IPS-NIHi7 (cell line): ENCODE measurements around the gene ABHD15.

Experiments used
- DNase-seq: peaks from one replicate; pipeline ENCODE4 v3.0.0; 2012; ENCODE audit warnings: mixed read lengths; ENCODE audit errors: extremely low spot score

ABHD15 gene

DNA sequence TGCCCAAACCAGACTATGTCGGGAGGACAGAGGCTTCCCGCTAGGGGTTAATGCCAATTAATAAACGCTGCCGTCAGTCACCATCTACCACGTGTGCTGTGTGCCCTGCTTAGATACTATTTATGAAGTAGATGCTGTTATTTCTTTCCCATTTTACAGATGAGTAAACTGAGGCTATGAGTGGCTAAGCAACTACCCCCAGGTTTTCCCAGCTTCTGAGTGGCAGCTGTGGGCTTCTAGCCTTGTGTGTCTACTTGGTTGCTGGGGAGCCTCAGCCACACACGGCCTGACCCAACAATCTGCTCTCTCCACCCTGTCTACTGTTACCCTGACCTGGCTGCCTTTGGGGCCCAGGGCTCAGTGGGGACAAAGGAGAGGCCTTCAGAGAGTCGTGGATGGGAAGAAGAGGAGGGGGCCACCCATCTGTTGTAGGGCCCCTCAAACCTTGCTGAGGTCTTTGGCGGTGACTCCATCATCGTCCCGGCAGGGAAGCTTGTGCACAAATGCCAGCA lies 15.5 kb upstream of the ABHD15 start:
- DNase-seq, result no peak

DNA sequence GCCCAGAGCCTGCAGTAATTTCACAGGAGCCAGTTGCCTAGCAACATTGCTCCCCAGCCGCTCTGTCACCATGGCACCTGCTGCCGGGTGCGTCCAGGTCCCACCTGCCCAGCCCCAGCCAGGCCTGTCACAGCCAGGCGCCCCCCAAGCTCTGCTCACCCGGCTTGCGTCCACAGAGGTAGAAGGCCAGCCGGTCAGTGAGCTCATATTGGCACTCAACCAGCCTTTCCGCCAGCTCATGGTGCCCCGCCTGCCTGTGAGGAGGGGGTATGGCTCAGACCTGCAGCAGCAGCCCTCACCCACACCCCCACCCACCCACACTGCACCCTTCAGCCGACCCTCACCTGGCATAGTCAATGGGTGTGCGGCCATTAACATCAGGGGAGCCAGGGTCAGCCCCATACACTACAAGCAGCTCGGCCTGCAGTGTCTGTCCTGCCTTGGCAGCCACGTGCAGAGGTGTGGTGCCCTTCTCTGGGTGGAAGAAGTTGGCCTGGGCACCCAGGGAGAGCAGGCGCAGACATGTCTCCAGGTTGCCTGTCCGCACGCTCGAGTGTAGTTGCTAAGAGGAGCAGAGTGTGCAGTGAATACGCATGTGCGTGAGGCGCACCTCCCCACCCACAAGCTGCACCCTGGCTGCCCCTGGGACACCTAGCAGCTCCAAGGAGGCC lies 14.9 kb upstream of the ABHD15 start:
- DNase-seq, result no peak

DNA sequence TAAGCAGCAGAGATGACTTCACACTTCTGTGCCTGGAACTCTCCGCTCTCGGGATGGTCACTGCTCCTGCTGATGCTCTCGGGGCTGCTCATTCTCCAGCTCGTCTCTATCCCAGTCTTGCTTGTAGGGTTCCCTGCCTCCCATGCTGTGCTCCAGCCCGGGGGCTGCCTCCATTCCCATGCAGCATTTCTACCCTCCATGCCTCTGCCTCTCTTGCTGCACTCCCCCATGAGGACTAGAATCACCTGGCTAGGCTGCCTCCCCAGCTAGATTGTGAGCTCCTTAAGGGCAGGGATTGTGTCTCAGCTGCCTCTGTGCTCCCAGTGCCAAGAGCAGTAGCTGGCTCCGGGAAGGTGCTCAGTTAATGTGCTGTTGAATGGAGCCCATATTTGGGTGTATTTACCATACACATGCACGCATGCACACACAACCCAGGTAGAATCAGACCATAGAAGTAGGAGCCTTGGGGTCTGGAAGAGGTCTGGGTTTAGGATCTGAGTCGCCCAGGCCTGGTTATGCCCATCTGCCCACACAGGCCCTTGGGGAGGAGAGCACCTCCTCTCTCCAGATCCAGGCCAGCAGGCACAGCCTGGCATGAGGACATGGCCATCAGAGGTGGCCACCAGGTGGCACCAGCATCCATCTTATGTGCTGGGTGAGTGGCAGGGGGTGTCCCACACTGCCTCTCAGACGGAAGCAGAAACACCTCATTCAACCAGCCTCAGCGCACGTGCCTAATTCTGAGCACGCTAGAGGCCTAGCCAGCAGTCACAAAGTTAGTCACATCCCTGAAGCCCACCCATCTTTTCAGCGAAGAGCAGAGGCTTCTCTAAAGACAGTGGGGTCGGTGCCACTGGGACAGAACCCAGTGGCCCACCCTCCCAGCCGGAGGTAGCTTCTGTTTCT lies 13.3 kb upstream of the ABHD15 start:
- peak; percentile 87 for DNase-seq

DNA sequence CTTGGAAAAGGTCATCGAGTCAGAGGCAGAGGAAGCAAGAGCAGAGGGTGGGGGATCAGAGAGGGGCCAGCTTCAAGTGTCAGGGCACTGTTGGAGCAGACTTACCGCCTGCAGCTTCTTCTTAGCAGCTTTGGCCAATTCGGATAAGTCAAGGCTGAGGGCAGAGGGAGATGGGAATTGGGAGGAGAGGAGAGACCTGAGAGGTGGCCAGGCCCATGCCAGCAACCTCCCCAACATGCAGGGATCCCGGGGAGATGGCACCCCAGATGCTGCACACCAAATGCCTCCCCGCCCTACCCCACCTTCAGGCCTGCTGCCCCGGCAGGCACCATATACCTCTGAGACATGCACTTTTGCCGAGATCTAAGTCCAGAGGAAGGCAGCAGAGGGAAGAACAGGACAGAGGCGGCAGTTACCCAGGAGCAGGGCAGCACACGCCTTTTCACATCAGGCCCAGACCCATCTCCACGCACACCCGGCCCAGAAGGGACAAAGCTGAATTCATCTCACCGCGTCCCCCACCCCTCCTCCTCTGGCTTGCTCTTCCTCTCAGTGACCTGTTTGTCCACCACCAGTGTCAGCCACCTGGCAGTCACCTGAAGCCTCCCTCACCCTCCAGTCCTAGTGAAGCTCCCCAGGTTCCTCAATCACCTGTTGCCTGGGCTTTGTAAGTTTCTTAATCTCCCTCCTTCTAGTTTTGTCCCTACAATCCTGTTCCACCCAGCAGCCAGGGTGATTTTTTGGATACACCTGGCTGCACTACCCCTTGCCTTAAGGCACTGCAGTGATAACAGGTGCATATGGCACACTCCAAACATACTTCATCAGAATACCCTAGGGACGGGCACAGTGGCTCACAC lies 12.0 kb upstream of the ABHD15 start:
- no peak for DNase-seq

- DNase-seq, result no peak
Observed at GRCh38 chr17:29577385-29578211, 10.8 kb upstream of the ABHD15 start.

DNA sequence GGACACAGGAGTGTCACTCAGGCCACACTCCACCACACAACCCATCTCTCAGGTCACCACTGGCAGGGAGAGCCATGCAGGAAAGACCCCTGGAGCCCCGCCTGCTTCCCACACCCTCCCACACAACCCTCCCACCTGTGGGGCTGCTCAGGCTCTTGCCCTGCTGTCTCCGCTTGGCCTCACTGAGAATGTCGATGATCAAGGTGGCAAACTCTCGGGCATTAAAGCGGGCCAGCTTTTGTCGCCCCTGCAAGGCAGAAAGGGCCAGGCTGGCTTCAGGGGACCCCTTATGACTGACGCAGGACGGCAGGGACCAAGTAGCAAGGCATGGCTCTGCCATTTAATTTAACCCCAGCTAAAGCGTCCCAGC lies 10.1 kb upstream of the ABHD15 start:
- no peak for DNase-seq

GRCh38 chr17:29576214-29577000 lies 9.6 kb upstream of the ABHD15 start:
- DNase-seq, result no peak

GRCh38 chr17:29575511-29576213 lies 8.8 kb upstream of the ABHD15 start:
- no peak for DNase-seq

GRCh38 chr17:29574732-29575510 lies 8.1 kb upstream of the ABHD15 start:
- DNase-seq, result no peak

DNA sequence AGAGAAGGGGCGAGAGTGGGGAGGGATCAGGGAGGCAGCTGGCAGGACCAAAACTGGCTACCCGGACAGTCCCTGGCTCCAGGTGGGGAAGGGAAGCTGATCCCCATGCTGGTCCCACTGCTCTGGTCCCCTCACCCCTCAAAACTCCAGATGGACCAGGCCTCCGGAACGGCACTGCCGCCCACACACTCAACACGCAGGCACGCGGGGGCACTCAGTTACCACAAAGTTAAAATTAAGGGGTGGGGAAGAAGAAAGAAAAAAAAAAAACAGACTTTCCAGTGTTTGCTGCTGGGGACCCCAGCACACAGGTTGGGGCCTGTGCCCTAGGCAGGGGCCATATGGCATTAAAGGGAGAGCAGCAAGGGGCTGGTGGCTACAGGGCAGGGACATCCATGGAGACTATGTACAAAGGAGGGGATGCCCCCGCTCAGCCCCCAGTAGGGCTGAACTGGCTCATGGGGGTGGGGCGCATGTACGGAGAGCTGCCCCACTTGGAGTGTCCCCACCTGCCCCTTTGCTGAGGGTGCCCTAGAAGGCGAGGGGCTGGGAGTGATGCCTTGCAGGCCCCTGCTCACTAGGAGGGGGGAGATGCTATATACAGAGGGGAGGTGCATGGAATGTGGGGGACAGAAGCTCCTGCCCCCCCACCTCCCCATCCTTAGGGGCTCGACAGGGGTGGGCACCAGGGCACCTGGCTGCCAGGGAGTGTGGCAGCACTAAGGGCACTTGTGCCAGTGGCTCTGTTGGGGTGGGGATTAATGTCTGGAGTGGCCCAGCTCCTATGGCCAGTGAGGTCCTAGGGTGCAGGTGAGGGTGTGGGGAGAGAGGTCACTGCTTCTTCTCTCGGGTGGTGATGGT lies 7.3 kb upstream of the ABHD15 start:
- no peak for DNase-seq

DNA sequence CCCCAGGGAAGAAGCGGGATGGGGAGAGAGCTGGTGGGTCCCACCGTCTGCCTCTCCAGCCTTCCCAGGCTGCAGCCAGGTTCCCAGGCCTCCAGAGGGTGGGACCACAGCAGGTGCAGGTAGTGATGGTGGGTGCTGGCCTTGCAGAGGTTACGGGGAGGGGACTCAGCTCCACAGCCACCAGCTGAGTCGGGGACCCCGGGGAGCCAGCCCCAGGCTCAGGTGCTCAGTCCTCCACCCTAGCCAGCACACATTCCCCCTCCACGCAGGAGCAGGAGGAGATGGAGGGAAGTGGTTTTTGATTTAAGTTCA lies 6.7 kb upstream of the ABHD15 start:
- no peak for DNase-seq

GRCh38 chr17:29572691-29573557 lies 6.1 kb upstream of the ABHD15 start:
- peak; percentile 64 for DNase-seq

DNA sequence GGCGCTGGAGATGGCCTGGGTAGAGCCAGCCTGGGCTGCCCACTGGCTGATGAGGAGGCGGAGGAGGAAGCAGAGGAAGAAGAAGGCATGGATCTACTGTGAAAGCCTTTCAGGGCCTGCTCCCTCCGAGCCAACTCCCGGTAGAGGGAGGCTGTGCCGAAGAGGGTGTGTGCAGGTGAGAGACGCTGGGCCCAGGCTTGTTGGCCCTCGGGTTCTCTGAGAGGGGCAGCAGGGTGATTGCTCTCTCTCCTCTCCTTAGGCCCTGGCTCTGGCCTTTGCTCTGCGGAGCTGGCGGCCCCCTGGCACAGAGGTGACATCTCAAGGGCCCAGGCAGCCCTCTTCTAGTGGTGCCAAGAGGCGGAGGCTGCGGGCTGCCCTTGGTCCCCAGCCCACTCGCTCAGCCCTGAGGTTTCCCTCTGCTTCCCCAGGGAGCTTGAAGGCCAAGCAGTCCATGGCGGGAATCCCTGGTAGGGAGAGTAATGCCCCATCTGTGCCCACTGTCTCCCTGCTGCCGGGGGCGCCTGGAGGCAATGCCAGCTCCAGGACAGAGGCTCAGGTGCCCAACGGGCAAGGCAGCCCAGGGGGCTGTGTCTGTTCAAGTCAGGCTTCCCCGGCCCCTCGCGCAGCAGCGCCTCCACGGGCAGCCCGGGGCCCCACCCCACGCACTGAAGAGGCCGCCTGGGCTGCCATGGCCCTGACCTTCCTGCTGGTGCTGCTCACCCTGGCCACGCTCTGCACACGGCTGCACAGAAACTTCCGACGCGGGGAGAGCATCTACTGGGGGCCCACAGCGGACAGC lies 5.2 kb upstream of the ABHD15 start:
- DNase-seq, result no peak

DNA sequence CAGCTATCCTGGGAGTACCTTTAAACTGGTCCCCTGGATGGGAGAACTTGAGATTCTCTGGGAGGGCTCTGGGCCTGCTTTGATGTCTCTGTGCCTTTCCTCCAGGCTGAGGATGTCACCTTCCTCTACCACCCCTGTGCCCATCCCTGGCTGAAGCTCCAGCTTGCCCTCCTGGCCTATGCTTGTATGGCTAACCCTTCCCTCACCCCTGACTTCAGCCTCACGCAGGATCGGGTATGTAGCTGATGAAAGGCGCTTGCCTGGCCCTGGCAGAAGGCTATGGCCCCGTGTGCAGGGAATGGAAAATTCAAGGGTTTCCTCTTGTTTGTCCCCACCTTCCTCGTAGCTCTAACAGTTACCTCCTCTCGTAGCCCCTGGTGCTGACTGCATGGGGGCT lies 4.6 kb upstream of the ABHD15 start:
- no peak for DNase-seq

- DNase-seq, result no peak
Observed at GRCh38 chr17:29570521-29570920, 3.7 kb upstream of the ABHD15 start.

- DNase-seq, result no peak
Observed at GRCh38 chr17:29569245-29569950, 2.6 kb upstream of the ABHD15 start.
